Heart right ventricle (tissue), 16 donors: ENCODE measurements around the gene MTMR4. TPM values are rescaled to one million over a fixed set of nuclear protein-coding genes. Genes with fewer than 3 reads are reported as not detected.
"Not testable (repeated sequence)": the region's sequence is repeated elsewhere in the genome, so short reads cannot be mapped to it uniquely, and the experiment has no call there.

Experiments
- ATAC-seq, 8 donors: fragments of 200-7000 bp; cut with Tn5 transposase; one replicate each; pipeline ENCODE4 v1.9.1; 2020; ENCODE audit warnings: mild to moderate bottlenecking in 8 of 8, moderate library complexity in 8 of 8, moderate number of reproducible peaks in 1 of 8
- DNase-seq, 2 donors: peaks; one replicate each; pipeline ENCODE4 v3.0.0-alpha.2; 2020
- H3K27ac ChIP-seq, 10 donors: fragments of 200-600 bp; sonication (generic) in 2 of 10; one replicate each; pipeline versions ENCODE4 v1.5.0 to v1.8.0; 2020 to 2022; ENCODE audit warnings: mild to moderate bottlenecking in 3 of 10
- H3K27me3 ChIP-seq, 7 donors: fragments of 200-600 bp; one replicate each; pipeline ENCODE4 v1.8.0; 2021 to 2022; ENCODE audit warnings: mild to moderate bottlenecking in 2 of 7
- H3K36me3 ChIP-seq, 9 donors: fragments of 200-600 bp; sonication (generic) in 1 of 9; one replicate each; pipeline versions ENCODE4 v1.5.0 to v1.8.0; 2020 to 2022; ENCODE audit warnings: mild to moderate bottlenecking in 2 of 9
- H3K4me1 ChIP-seq, 9 donors: fragments of 200-600 bp; sonication (generic) in 1 of 9; one replicate each; pipeline versions ENCODE4 v1.5.0 to v1.8.0; 2020 to 2022; ENCODE audit warnings: mild to moderate bottlenecking in 4 of 9
- H3K4me3 ChIP-seq, 10 donors: fragments of 200-600 bp; sonication (generic) in 2 of 10; one replicate each; pipeline versions ENCODE4 v1.5.0 to v1.8.0; 2020 to 2022; ENCODE audit warnings: mild to moderate bottlenecking in 7 of 10, moderate library complexity in 2 of 10
- H3K9me3 ChIP-seq, 11 donors: fragments of 200-600 bp in 10 of 11; sonication (generic) in 2 of 11; one replicate each; pipeline versions ENCODE4 v1.5.0 to v1.8.0; 2013 to 2022; ENCODE audit warnings: mild to moderate bottlenecking in 2 of 11, control low read depth in 1 of 11, moderate library complexity in 1 of 11
- CTCF ChIP-seq, 9 donors: fragments of 200-600 bp; sonication (generic) in 2 of 9; IDR thresholded peaks; one replicate each; pipeline versions ENCODE4 v1.5.0 to v1.8.0; 2021 to 2022; ENCODE audit warnings: antibody characterized with exemption in 9 of 9, mild to moderate bottlenecking in 5 of 9, moderate library complexity in 1 of 9
- WGBS, 2 donors: extraction: QIAGEN DNeasy Blood & Tissue Kit; methylation state at CpG; one replicate each; pipeline ENCODE4 v1.1.7; 2013; ENCODE audit warnings: inconsistent platforms in 1 of 2; 5-methylcytosine and 5-hydroxymethylcytosine counted together
- intact Hi-C, 10 donors: fragments of 100-400 bp; cut with DNase I; formaldehyde crosslinking; loops; one replicate each; pipeline versions ENCODE4 v1.11.1 to v1.14.2; 2022
- long read RNA-seq, 3 donors: library from polyadenylated mRNA; unstranded; transcript quantifications; one replicate each; pipeline ENCODE4 v2.0.0, GENCODE V29; 2020 to 2021
- polyA plus RNA-seq, 2 donors: library from polyadenylated mRNA; stranded (reverse); fragments of 200-250 nt; gene quantifications; one replicate each; pipeline ENCODE4 v1.2.3, GENCODE V29; 2013
- total RNA-seq, 10 donors: library from RNA; stranded (reverse); fragmentation: NEBNext Ultra II Directional in 3 of 10; extraction: Animal tissue kit (Norgen Biotek cat#: 25700) in 3 of 10; gene quantifications; one replicate each; pipeline versions ENCODE4 v1.2.1 to v1.2.4, GENCODE V29; 2021 to 2023
- donor health status: Arrhythmogenic right ventricular cardiomyopathy.
- donor health status: ischemic (EF 13 %, LVEDD 7.1; RV severe dilation, severe dysfunction).
- donor health status: healthy with polysubstance abuse.
- donor health status: DM: no; HTN: yes; CAD: no.
- donor health status: DM: no; HTN: no; CAD: no.
- donor health status: ischemic (EF 25% LVEDD 6.9; RV normal size, moderate dysfunction).
- donor health status: ischemic (EF 25% LVEDD 5.7; RV mildly dilated, moderate dysfunction).
- donor health status: healthy.
- donor health status: DM: yes; HTN: yes; CAD: no.
- donor health status: Ischemic cardiomyopathy.
- donor health status: ischemic (EF 35%, LVEDD 5.7; RV mildly dilated, moderate dysfunction).
- donor health status: nonischemic (EF 11% LVEDD 7.7; RV severe dilation, severe dysfunction).
- donor health status: DM: yes; HTN: yes; CAD: no.
- donor health status: PGD.
- donor health status: ischemic (EF 29% LVEDD 5.4; RV normal size, mild dysfunction).
- donor health status: nonischemic (EF 23%, LVEDD 6.1; RV moderate dilation, normal function).

MTMR4 gene
- total RNA-seq (10 to 100 TPM in 9 of 10 donors, 1 to 10 TPM in 1; 8.5 to 26.6 (median 17.1) TPM), polyA plus RNA-seq (10 to 100 TPM in 1 of 2 donors, 1 to 10 TPM in 1; 9.6 to 12.3 TPM)
- long read RNA-seq, donor 1, partial matches to known transcripts: 33 of 36 reads
- long read RNA-seq, donor 1, other reads (novel, unspliced or antisense): 3 of 36 reads
- long read RNA-seq, donor 2, full-length matches to known transcripts: 3 of 44 reads
- long read RNA-seq, donor 2, partial matches to known transcripts: 36 of 44 reads
- long read RNA-seq, donor 2, other reads (novel, unspliced or antisense): 5 of 44 reads
- long read RNA-seq, donor 3, partial matches to known transcripts: 15 of 17 reads
- long read RNA-seq, donor 3, other reads (novel, unspliced or antisense): 2 of 17 reads

GRCh38 chr17:58513965-58514769 lies at the start of gene MTMR4:
MTMR4 (minus strand) TSS chr17:58514638; CDS start chr17:58514407, 231 bp downstream.
- Histone ChIP-seq H3K27me3 (no peaks in the 10 kb centered on the region), H3K9me3 (no peaks in the 10 kb centered on the region), H3K27ac (peak within 1 kb of the TSS in 9 of 10 donors; percentile 43 to 77 (median 70)), H3K4me1 (peaks cover 18 to 46% (median 43%) of the 10 kb centered on the region in 9 donors), H3K36me3 (peaks cover 0 to 50% (median 31%) of the 10 kb centered on the region in 9 donors), H3K4me3 (peak within 1 kb of the TSS; percentile 60 to 83 (median 71))
- 1% methylated on average over 61 to 64 of the region's 64 CpGs for WGBS, 2 donors
- ATAC-seq: peak; percentile 20 to 55 (median 38)
- peak; percentile 81 to 85 for DNase-seq
- TF ChIP-seq CTCF (IDR thresholded peaks at IDR 0.05): no peak
- intact Hi-C loops: loop anchor here in 3 of 10 donors (2.0 to 10.0 kb wide), 3 partner anchors 75 to 488 kb away; partner anchors contain the start of gene SUPT4H1 (in 1 of the 3)

GRCh38 chr17:58560511-58560910 lies 46.1 kb upstream of the MTMR4 start:
- Histone ChIP-seq H3K4me1 (peaks cover 0 to 26% (median 0%) of the 10 kb centered on the region in 9 donors), H3K27ac (no peak overlapping the region), H3K4me3 (no peak overlapping the region), H3K27me3 (no peaks in the 10 kb centered on the region), H3K36me3 (no peaks in the 10 kb centered on the region), H3K9me3 (no peaks in the 10 kb centered on the region)
- no peak for TF ChIP-seq CTCF (IDR thresholded peaks at IDR 0.05)
- WGBS, 2 donors: 69 to 86% methylated on average over 1 of the region's 1 CpG
- intact Hi-C loops: no loop called here
- no peak for ATAC-seq
- no peak for DNase-seq

- DNase-seq (no peak), ATAC-seq (peak in 5 of 8 donors; percentile 19 to 93 (median 68))
- H3K4me1 ChIP-seq: peaks cover 0 to 22% (median 0%) of the 10 kb centered on the region in 9 donors
- H3K27ac ChIP-seq: peak overlapping the region in 1 of 10 donors; percentile 17
- H3K4me3 ChIP-seq: no peak overlapping the region
- intact Hi-C loops: no loop called here
- TF ChIP-seq CTCF (IDR thresholded peaks at IDR 0.05): no peak
- H3K27me3 ChIP-seq: no peaks in the 10 kb centered on the region
- no peaks in the 10 kb centered on the region for H3K36me3 ChIP-seq
- 59 to 61% methylated on average over 3 of the region's 3 CpGs for WGBS, 2 donors
- no peaks in the 10 kb centered on the region for H3K9me3 ChIP-seq
Observed at GRCh38 chr17:58557981-58558380, 43.5 kb upstream of the MTMR4 start.

- ATAC-seq (no peak), DNase-seq (no peak)
- Histone ChIP-seq H3K4me3 (no peak overlapping the region), H3K27ac (peak overlapping the region in 1 of 10 donors; percentile 11), H3K27me3 (no peaks in the 10 kb centered on the region), H3K36me3 (no peaks in the 10 kb centered on the region), H3K4me1 (peaks cover 0 to 22% (median 0%) of the 10 kb centered on the region in 9 donors), H3K9me3 (no peaks in the 10 kb centered on the region)
- no peak for TF ChIP-seq CTCF (IDR thresholded peaks at IDR 0.05)
- WGBS, 2 donors: 56 to 66% methylated on average over 5 of the region's 5 CpGs
- intact Hi-C loops: no loop called here
Observed at GRCh38 chr17:58556833-58557250, 42.4 kb upstream of the MTMR4 start.

- H3K36me3 ChIP-seq, H3K4me3 ChIP-seq, DNase-seq, H3K27ac ChIP-seq, ATAC-seq, intact Hi-C loops, H3K9me3 ChIP-seq, H3K27me3 ChIP-seq: not testable (repeated sequence)
- peaks cover 0 to 22% (median 0%) of the 10 kb centered on the region in 9 donors for H3K4me1 ChIP-seq
- 87 to 92% methylated on average over 3 of the region's 3 CpGs for WGBS, 2 donors
Observed at GRCh38 chr17:58555109-58555508, 40.7 kb upstream of the MTMR4 start.
